Stimulated activated CD4-positive, alpha-beta T cell treated with anti-CD3 and anti-CD28 coated beads, TNF-alpha, amount 100 ng/mL, for 24 hours (primary cell): ENCODE results near the gene DDAH2.

Experiments
- DNase-seq, 3 experiments: peaks; one replicate each; pipeline ENCODE4 v3.0.0-alpha.2; 2020; ENCODE audit warnings: low read depth in 3 of 3

Gene DDAH2

DNA sequence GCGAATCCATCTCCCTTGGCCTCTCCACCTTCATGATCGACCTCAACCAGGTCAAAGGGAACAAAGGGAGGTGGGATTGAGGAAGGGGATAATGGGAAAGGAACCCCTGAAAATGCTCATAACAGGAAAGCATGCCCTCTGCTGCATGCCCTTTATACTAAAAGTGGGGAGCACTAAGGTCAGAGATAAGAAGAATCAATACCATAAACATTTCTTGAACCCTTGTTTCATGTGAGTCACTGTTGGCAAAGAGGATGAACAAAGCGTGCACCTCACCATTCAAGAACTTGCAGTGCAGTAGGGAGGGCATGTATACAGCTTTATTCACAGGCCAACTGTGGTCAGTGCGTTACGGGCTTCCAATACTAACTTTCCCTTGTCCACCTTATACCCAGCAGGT, 31.7 kb upstream of the DDAH2 start:
- DNase-seq = no peak

DNA sequence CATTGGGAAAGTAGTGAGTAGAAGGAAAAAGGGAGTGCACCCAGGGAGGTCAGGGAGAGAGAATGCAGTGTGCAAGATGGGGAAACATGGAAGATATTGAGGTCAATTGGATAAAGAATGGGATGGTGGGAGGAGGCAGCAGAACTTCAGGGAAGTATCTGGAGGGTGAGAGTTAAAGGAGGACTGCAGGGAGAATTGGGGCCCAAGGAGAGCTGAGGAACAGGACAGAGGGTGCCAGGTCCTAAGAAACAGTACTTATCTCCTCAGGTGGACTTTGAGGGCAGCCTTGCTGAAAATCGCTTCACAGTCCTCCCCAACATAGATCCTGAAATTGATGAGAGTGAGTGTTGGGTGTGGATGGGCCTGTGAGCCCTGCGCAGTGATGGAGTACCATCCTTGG, 29.2 kb upstream of the DDAH2 start:
- DNase-seq = no peak

DNA sequence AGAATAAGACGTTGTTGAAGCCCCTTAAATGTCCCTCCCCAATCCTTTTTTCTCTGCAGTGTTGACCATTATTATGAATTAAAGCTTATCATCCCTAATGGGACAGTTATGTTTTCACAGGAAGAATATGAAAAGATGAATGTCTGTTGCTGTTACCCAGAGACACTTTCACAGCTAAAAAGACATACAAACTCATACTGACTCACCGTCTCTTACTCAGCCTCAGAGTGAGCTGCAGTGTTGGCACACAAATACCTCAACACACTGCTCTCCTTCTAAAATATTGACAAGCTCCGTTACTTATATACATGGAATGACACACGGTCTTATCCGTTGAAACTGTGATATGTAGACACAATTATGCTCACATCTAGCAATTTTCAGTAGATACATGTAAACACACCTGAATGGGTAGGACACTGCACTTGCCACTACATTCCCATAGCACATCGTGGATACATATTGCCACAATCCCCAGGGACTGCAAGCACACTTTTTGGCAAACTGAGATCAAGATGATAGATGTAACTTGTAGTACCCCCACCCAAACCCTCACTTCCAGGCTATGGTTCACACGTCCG, 23.7 kb upstream of the DDAH2 start:
- no peak for DNase-seq

- DNase-seq = no peak
Observed at GRCh38 chr6:31750411-31751022, 21.4 kb upstream of the DDAH2 start.

GRCh38 chr6:31749301-31750036, 20.4 kb upstream of the DDAH2 start:
- no peak for DNase-seq

- no peak for DNase-seq
Observed at GRCh38 chr6:31744422-31744821, 15.3 kb upstream of the DDAH2 start.

DNA sequence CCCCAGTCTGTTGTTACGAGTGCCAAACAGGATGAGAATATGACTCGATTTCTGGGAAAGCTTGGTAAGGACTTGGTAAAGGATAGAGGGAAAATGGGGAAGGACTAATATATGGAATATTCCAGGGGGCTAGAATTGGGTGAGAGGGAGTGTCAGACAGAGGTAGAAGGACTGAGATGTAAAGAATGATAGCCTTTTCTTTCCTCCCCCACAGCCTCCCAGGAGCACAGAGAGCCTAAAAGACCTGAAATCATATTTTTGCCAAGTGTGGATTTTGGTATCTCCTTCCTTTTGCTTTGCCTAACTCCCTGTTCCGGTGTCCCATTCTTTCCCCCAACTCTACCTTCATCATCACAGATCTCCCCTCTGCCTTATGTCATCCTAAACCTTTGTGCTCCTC, 13.8 kb upstream of the DDAH2 start:
- DNase-seq = no peak

- no peak for DNase-seq
Observed at GRCh38 chr6:31741815-31742214, 12.7 kb upstream of the DDAH2 start.

- DNase-seq = no peak
Observed at GRCh38 chr6:31740397-31741223, 11.5 kb upstream of the DDAH2 start.

DNA sequence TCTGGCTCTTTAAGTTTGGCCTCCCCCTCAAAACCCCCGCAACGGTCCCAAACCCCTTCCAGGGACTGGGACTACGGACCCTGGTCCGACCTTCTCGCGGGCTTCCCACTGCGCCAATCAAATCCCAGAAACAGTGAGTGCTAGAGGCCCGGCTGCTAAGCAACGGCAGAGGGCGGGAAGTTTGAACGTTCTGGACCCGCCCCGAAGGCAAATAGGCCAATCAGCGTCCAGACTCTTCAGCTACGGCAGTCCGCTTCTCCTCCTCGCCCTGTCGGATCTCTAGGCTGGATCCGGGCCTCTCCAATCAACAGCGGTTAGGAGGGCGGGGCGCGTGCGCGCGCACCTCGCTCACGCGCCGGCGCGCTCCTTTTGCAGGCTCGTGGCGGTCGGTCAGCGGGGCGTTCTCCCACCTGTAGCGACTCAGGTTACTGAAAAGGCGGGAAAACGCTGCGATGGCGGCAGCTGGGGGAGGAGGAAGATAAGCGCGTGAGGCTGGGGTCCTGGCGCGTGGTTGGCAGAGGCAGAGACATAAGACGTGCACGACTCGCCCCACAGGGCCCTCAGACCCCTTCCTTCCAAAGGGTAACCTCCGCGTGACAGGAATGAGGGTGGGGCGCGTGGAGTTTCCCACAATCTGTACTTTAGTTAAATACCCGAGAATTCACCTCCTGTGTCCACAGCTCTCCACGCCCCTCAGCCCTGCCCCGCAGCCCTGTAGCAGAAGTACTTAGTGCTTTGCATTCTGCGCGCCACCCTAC, 10.7 kb upstream of the DDAH2 start, which contains the start of gene MSH5:
MSH5 (plus strand) TSS at position 367 of the 758 bp plus-strand sequence. CDS start 462 bp downstream, outside the sequence.
- DNase-seq = peak; percentile 91 to 98 (median 93)

DNA sequence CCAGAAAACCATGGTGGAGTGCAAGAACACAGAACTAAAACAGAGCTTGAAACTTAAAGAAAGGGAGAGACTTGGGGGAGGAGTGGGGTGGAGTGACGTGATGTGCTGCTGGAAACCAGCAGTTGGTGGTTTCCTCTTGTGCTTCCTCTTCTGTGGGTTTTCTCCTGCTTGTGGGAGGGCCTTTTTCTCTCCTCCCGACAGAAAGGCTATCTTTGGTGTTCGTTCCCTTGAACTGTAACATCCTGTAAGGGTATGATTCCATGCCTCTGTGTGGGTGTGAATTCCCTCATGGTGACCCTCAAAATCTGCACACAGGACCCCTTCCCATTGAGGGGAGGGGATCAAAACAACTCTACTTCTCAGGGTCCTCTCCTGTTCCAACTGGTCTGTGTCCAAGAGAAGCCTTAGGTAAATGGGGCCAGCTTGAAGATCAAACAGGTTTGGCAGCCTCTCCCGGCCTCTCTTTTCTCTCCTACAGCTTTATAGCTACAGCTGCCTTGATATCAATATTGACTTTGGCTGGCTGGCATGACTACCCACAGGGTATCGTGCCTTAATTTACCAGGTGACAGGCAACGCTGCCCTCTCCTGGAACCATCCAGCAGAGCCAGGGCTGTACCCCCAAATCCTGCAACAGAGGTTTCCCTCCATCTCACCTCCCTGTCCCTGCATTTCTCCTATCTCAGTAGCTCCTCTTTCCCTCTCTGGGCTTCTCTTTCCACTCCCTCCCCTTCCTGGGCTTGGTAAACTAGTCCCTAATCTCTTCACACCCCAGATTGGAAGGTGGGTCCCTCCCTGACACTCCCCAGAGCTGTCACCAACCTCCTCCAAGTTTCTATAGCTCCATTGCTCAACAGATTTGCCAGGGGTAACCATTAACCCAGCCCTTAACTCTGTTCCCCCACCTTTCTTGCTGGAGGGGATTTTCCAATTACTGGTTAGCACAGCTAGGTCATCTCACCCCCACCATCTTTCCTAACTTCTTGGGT, 9.2 kb upstream of the DDAH2 start:
- peak in 1 of 3 experiments; percentile 63 for DNase-seq

- no peak for DNase-seq
Observed at GRCh38 chr6:31737315-31737990, 8.4 kb upstream of the DDAH2 start.

- DNase-seq = no peak
Observed at GRCh38 chr6:31736768-31737314, 7.7 kb upstream of the DDAH2 start.

- DNase-seq = peak in 2 of 3 experiments; percentile 63 to 87
Observed at GRCh38 chr6:31736021-31736767, 7.1 kb upstream of the DDAH2 start, which contains the start of gene CLIC1. Gene CLIC1, minus strand, starts transcription at chr6:31736530. Its CDS starts 230 bp downstream, at chr6:31736300.

DNA sequence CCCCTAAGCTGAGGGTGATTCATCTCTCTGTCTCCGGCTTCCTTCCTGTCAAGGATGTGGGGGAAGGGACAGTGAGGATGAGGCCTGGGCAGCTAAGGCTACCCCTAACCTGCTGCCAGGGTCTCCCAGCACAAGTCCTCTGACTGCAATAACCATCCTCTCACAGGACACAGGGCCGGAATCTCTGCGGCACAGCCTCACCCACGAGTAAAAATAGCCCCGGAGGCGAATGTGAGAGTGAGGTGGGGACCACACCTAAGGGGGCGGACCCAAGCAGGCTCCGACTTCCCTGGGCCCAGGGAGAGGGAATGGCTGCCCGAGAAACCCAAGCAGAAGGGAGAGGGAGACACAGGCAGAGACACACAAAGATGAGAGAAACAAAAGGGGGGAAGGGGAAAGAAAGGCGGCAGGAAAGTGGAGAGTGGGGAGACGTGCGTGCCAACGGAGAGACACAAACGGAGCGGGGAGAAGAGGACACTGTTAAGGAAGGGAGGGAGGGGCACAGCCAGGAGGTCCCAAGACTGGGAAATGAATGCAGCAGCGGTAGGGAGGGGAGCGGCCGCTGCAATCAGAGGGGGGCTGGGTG, 5.8 kb upstream of the DDAH2 start:
- DNase-seq = peak in 1 of 3 experiments; percentile 53

DNA sequence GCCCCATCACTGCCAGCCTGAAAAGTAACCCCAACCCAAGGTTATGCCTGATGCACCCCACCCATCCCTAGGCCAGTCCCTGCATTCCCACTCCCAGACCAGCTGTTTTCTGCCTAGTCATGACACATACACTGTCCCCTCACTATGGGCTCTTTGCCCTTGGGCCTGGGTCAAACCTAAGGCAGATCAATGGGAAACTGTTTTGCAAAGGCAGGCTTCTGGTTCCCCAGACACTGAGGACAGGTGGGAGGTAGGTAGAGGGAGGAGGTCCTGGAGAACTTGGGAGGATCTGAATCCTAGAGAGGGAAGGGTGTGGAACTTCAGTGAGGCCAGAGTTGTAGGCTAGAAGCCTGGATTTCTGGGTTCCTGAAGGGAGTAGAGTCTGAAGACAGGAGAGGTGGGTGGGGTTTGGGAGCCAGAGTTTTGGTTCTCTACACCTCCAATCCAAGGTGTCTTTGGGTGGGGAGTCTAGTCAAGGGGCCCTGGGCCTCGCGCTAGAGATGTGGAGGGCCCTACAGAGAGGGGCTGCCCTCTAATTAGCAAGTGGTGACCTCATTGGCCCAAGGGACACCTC, 5.2 kb upstream of the DDAH2 start:
- no peak for DNase-seq

DNA sequence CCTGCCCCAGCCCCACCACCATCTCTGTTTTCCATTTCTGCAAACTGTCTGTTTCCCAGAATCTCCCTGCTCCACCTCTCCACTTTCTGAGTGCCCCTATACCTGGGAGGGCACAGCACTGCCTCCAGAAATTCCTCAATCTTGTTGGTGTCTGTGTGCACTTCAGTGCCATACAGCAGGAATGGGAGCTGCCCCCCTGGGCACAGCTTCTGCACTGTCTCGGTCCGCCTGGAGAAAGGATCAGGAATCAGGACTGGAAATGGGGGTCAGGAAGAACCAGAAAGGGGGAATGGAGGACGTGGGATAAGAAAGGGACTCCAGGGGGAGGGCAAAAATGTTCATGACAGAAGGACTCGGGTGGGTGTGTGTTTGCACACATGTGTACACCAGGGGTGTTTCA, 4.6 kb upstream of the DDAH2 start:
- no peak for DNase-seq

- no peak for DNase-seq
Observed at GRCh38 chr6:31732029-31732428, 2.9 kb upstream of the DDAH2 start.
